ENCODE data around the gene ZNF32.

DNA sequence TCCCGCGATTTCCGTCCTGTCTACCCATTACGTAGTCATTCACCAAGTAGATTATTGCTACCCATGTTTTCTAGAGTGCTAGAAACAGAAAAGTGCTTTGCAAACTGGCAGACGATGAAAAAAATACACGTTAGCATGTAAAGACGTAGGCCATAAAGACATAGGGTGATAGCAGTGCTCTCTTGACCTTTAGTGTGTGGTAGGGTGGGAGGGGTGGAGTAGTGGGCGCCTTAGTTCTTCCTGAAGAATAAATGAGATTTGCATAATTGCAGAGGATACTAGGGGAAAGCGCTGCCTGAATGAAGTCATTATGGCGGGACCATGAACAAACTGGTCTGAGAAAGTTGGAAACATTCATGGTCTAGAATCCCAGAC lies 41.5 kb downstream of the ZNF32 start:
- no peak for TF ChIP-seq POLR2A (IDR thresholded peaks at IDR 0.05)
- TF ChIP-seq, protein P1, sequence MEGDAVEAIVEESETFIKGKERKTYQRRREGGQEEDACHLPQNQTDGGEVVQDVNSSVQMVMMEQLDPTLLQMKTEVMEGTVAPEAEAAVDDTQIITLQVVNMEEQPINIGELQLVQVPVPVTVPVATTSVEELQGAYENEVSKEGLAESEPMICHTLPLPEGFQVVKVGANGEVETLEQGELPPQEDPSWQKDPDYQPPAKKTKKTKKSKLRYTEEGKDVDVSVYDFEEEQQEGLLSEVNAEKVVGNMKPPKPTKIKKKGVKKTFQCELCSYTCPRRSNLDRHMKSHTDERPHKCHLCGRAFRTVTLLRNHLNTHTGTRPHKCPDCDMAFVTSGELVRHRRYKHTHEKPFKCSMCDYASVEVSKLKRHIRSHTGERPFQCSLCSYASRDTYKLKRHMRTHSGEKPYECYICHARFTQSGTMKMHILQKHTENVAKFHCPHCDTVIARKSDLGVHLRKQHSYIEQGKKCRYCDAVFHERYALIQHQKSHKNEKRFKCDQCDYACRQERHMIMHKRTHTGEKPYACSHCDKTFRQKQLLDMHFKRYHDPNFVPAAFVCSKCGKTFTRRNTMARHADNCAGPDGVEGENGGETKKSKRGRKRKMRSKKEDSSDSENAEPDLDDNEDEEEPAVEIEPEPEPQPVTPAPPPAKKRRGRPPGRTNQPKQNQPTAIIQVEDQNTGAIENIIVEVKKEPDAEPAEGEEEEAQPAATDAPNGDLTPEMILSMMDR (IDR thresholded peaks at IDR 0.05), result no peak
